ENCODE results near the gene S100A16. TPM values are rescaled to one million over a fixed set of nuclear protein-coding genes. Genes with fewer than 3 reads are reported as not detected.
A peak's percentile ranks its signal among the peaks of the same experiment; 100 is the strongest.

Gene S100A16
- total RNA-seq, 2 experiments from 2014 or later = not detected

DNA sequence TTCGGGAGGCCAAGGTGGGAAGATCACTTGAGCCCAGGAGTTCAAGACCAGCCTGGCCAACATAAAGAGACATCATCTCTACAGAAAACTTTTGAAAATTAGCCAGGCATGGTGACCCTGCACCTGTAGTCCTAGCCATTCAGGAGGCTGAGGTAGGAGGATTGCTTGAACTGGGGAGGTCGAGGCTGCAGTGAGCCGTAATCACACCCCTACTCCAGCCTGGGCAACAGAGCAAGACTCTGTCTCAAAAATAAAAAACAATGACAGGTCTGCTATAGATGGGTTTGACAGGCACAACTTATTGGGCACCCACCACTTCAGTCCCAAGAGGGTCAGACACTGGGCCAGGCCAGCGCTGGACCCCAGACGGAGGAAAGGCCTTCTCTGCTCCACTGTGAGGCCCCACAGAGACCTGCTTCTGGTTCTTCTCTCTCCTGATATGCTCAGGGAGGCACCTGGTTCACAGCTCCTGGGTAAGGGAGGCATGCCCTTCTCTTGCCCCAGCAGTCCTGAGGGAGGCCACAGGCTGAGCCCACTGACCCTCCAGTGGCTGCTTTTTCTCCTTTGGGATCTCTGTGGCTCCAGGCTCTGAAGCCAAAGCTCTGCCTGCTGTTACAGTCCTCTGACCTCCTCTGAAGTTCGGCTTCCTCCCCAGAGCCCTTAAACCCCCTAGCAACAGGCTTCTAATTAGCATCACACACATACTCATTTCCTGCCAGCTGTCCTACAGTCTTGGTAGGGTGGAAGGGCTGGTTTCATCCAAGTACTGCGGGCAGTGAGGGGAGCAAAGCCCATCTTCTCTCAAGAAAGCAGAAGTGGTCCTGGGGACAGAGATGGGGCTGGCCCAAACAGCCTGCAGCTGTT is 14.4 kb downstream of the S100A16 start:
- POLR2A ChIA-PET = interaction anchor here (0.9 to 1.6 kb wide), 8 partner anchors 13 to 150 kb away, joined by 3 to 8 read pairs (median 4); partner anchors contain the start of gene CHTOP
- intact Hi-C loops (cut with micrococcal nuclease; ENCODE audit: unreplicated experiment) = loop anchor here (2.0 kb wide), 2 partner anchors 36 to 60 kb away; partner anchors contain the start of genes CHTOP and SNAPIN
- no peaks in the 10 kb centered on the region for H3K9me2 ChIP-seq (ENCODE audit: insufficient read depth, low read length)
- H2AFZ ChIP-seq (ENCODE audit: low read length) = peak overlapping the region; percentile 65; the same call in 1 of the 2 replicates
- no peaks in the 10 kb centered on the region for H3K9me3 ChIP-seq (ENCODE audit: low read length)
- no peaks in the 10 kb centered on the region for H3K79me2 ChIP-seq (ENCODE audit: insufficient read depth, low read depth, low read length)
- peak overlapping the region; percentile 56 for H3K4me3 ChIP-seq (ENCODE audit: low read depth, low read length, poor library complexity, severe bottlenecking)
- peak overlapping the region; percentile 86 for H3K4me2 ChIP-seq (ENCODE audit: low read length)
- no peaks in the 10 kb centered on the region for H4K20me1 ChIP-seq (ENCODE audit: insufficient read depth, low read length)
- H3K4me1 ChIP-seq (ENCODE audit: insufficient read depth, low read length, poor library complexity, severe bottlenecking) = peaks cover 29% of the 10 kb centered on the region
- peak; percentile 98 for DNase-seq (ENCODE audit: low spot score)
- H3K36me3 ChIP-seq (ENCODE audit: insufficient read depth, low read length) = no peaks in the 10 kb centered on the region
- CTCF ChIA-PET (ENCODE audit: unreplicated experiment) = interaction anchor here (0.5 to 1.1 kb wide), 3 partner anchors 34 to 129 kb away, joined by 3 read pairs; partner anchors contain the start of gene INTS3
- no peak for TF ChIP-seq EZH2phosphoT487 (IDR thresholded peaks at IDR 0.05; ENCODE audit: borderline replicate concordance, low read depth, low read length)
- TF ChIP-seq, protein P1, sequence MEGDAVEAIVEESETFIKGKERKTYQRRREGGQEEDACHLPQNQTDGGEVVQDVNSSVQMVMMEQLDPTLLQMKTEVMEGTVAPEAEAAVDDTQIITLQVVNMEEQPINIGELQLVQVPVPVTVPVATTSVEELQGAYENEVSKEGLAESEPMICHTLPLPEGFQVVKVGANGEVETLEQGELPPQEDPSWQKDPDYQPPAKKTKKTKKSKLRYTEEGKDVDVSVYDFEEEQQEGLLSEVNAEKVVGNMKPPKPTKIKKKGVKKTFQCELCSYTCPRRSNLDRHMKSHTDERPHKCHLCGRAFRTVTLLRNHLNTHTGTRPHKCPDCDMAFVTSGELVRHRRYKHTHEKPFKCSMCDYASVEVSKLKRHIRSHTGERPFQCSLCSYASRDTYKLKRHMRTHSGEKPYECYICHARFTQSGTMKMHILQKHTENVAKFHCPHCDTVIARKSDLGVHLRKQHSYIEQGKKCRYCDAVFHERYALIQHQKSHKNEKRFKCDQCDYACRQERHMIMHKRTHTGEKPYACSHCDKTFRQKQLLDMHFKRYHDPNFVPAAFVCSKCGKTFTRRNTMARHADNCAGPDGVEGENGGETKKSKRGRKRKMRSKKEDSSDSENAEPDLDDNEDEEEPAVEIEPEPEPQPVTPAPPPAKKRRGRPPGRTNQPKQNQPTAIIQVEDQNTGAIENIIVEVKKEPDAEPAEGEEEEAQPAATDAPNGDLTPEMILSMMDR (conservative IDR thresholded peaks at IDR 0.05; ENCODE audit: low read length) = no peak
- BruUV-seq (replicated peaks) = TSS peak; percentile 99
- peak overlapping the region; percentile 92 for H3K27ac ChIP-seq (ENCODE audit: low read depth, low read length, poor library complexity, severe bottlenecking)

GRCh38 chr1:153597206-153597605 is 15.7 kb downstream of the S100A16 start:
- no peaks in the 10 kb centered on the region for H3K9me3 ChIP-seq (ENCODE audit: low read length)
- H3K27ac ChIP-seq (ENCODE audit: low read depth, low read length, poor library complexity, severe bottlenecking) = no peak overlapping the region
- H3K4me1 ChIP-seq (ENCODE audit: insufficient read depth, low read length, poor library complexity, severe bottlenecking) = peaks cover 29% of the 10 kb centered on the region
- H2AFZ ChIP-seq (ENCODE audit: low read length) = no peak overlapping the region
- no peaks in the 10 kb centered on the region for H3K36me3 ChIP-seq (ENCODE audit: insufficient read depth, low read length)
- H3K79me2 ChIP-seq (ENCODE audit: insufficient read depth, low read depth, low read length) = no peaks in the 10 kb centered on the region
- POLR2A ChIA-PET = interaction anchor here (0.5 kb wide), 1 partner anchor 287 kb away, joined by 3 read pairs; no protein-coding TSS in a partner anchor
- no TSS peak for BruUV-seq (replicated peaks)
- no peak overlapping the region for H3K4me3 ChIP-seq (ENCODE audit: low read depth, low read length, poor library complexity, severe bottlenecking)
- CTCF ChIA-PET (ENCODE audit: unreplicated experiment) = no interaction called here
- H3K4me2 ChIP-seq (ENCODE audit: low read length) = peak overlapping the region; percentile 86; the same call in 1 of the 2 replicates
- intact Hi-C loops (cut with micrococcal nuclease; ENCODE audit: unreplicated experiment) = no loop called here
- TF ChIP-seq, protein P1 (conservative IDR thresholded peaks at IDR 0.05; ENCODE audit: low read length) = no peak
- TF ChIP-seq EZH2phosphoT487 (IDR thresholded peaks at IDR 0.05; ENCODE audit: borderline replicate concordance, low read depth, low read length) = no peak
- no peaks in the 10 kb centered on the region for H3K9me2 ChIP-seq (ENCODE audit: insufficient read depth, low read length)
- no peak for DNase-seq (ENCODE audit: low spot score)
- H4K20me1 ChIP-seq (ENCODE audit: insufficient read depth, low read length) = no peaks in the 10 kb centered on the region
